Endometrial microvascular endothelial cells (primary cell): ENCODE results near the gene INAFM1. TPM values are rescaled to one million over a fixed set of nuclear protein-coding genes. Genes with fewer than 3 reads are reported as not detected.

Source experiments
- in situ Hi-C: cut with HindIII; loops from 2 replicates; pipeline ENCODE4 v1.10.0; 2017; ENCODE audit warnings: low sequenced_read_pairs, low pct_unique_long_range_greater_than_20kb; ENCODE audit errors: inconsistent ontology term
- total RNA-seq: library from RNA; depleted of rRNA; stranded (reverse); fragments of >200 nt; gene quantifications from one replicate; pipeline ENCODE4 v1.2.3, GENCODE V29; 2015; ENCODE audit errors: inconsistent ontology term

The INAFM1 gene
- not detected for total RNA-seq

- in situ Hi-C loops: no loop called here
Measured at GRCh38 chr19:47274071-47274890, at the start of gene INAFM1. TSS of gene INAFM1 (plus strand) at chr19:47274885. CDS start at chr19:47274920, 35 bp downstream.

GRCh38 chr19:47225746-47226425, 48.8 kb upstream of the INAFM1 start:
- in situ Hi-C loops: no loop called here

GRCh38 chr19:47226426-47227351, 48.0 kb upstream of the INAFM1 start:
- in situ Hi-C loops: no loop called here

DNA sequence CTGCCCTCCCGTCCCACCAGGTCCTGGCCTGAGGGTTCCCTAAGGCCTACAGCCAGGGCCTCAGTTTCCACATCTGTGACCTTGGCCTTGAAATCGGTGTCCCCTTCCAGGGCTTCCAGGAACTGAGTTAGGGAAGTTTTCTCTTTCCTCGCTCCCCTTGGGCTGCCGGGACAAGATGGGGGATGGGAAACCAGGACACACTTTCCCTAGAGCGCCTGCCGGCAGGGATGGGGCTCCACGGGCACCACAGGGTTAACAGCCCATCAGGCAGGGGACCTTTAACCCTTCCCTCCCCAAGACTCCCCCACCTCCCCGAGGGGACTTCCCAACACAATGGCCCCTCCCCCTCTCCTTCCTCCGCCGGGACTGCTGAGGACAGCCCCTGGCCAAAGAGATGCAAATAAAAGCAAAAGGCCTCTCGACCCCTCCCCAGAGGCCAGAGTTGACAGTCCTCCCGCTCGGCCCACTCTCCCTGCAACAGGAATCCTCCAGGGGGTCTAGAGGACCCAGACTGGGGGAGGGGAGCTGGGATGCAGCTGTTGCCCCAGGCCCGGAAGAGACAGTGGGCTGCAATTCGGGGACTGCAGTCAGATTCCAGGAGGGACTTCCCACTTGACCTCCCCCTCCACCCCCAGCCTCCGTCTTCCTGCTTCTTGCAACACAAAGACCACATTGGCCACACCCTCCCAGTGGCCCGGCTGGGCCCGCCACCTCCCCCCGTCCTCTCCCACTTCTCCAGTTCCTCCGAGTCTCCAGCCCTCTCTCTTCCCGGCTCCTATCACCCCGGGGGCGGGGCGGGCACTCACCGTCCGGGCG, 47.1 kb upstream of the INAFM1 start:
- in situ Hi-C loops: no loop called here

DNA sequence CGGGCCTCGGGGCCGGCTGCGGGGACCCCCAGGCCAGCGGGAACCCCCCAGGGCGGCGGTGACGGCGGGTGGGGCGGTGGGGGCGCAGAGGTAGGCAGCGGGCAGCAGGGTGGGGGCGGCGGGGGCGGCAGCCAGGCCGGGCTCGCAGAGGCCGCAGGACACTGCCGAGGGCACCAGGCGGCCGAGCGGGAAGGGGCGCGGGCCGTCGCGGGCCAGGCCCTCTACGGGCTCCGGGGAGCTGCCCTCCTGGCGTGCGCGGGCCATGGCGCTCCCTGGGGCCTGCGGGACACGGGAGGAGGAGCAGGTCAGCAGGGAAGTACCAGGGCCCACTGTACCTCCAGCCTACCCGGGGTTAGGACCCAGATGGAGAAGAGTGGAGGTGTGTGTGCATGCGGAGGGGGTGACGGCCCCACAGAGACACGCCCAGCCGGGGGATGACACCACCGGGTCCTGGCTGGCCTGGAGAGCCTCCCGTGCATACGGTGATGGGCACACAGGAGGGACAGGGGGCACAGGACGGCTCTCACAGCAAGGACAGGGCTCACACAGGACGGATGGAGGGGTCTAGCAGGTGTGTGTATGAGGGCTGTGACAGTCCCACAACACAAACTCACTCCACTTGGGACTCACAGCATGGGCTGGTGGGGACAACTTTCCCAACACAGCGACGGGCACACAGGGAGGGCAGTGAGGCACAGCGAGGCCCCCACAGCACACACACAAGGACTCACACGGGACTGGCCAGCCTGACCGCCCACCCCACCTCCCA, 46.3 kb upstream of the INAFM1 start:
- in situ Hi-C loops: no loop called here

DNA sequence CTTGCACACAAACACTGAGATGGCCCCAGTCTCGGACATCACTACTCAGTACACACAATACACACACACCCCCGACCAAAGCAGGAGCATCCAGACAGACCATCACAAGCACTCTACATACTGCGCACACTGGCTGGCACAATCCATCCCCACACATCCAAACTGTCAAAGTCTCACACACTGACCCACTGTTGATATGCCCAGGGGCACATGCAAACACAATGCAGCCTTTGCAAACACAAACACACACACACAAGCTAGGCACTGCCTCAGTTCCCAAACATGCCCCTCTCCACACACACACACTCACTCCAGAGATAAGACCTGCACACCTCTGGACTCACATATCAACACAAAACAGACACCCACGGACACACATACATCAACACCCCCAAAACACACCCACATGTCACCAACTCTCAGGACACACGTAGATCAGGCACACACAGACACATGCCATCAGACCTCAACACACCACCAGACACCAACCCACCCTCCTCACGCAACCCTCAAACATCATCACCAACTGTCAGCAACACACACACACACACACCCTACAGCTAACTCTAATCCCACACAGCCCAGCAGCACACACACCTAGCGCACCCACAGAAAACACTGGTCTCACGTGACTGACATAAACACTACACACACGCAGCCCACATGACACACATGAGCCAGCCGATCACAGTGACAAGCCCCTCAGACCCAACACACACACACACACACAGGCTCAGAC, 45.6 kb upstream of the INAFM1 start:
- in situ Hi-C loops: no loop called here

DNA sequence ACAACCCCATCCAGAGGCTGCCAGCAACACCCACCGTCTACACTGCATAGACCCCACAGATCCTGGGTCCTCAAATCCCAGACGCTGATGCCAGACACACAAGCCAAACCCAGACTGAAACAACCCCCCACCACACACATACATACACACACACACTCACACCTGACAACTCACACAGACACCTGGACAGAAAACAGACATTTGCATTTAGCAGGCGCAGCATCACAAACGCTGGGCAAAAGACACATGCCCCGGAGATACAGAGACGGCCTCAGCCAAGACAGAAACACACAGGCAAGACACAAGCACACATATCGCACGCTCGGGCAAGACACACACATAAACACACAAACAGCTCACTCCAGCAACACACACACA, 45.0 kb upstream of the INAFM1 start:
- in situ Hi-C loops: no loop called here

DNA sequence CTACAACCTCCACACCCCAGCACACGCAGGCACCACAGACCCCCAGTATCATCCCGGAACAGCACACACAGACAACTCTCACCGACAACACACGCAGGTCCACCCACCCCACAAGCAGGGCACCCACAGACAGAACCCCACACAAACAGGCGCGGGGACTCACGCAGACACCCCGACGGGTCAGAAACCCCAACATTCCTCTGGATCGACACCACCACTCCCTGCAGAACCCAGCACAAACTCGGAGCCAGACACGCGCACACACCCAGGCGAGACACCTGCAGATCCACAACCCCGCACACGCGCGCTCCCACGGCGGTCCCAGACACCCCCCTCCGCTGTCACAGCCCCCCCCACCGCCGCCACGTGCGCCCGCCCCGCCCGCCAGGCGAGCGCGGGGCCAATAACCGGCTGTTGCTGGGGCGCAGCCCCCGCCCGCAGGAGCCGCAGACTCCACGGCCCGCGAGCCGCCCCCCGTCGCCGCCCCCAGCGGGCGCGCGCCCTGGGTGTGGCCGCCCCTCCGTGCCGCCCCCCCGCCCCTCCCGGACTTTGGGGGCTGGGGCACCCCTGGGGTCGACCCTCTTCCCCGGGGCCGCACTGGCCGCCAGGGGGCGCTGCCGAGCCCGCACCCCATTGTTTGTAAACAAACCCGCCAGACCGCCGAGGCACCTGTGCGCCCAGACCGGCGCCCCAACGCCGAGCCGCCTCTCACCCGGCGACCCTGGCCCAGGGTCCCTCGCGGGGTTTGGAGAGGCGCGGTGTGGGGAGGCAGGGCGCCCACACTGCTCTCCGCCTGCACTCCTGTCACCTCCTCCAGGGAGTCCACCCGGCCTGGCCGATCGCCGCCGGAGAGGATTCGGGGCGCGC, 44.4 kb upstream of the INAFM1 start:
- in situ Hi-C loops: no loop called here

DNA sequence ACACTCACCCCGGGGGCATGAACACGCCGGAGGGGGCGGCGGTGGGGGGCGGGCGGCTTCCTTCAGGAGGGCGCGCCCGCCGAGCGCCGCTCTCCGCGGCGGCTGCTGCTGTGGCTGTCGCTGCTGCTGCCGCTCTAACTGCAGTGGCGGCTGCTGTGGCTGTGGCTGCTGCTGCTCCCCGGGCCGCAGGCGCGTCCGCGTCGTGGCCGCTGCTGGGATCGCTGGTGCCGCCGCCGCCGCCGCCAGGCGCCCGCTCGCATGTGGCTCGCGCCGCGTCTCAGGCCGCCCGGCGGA, 43.8 kb upstream of the INAFM1 start, which contains the start of gene BBC3:
BBC3 (minus strand) TSS at position 279 of the 294 bp plus-strand sequence. CDS start 2,768 bp downstream, outside the sequence.
- in situ Hi-C loops: no loop called here

- in situ Hi-C loops: no loop called here
Measured at GRCh38 chr19:47231215-47232054, 43.2 kb upstream of the INAFM1 start.

DNA sequence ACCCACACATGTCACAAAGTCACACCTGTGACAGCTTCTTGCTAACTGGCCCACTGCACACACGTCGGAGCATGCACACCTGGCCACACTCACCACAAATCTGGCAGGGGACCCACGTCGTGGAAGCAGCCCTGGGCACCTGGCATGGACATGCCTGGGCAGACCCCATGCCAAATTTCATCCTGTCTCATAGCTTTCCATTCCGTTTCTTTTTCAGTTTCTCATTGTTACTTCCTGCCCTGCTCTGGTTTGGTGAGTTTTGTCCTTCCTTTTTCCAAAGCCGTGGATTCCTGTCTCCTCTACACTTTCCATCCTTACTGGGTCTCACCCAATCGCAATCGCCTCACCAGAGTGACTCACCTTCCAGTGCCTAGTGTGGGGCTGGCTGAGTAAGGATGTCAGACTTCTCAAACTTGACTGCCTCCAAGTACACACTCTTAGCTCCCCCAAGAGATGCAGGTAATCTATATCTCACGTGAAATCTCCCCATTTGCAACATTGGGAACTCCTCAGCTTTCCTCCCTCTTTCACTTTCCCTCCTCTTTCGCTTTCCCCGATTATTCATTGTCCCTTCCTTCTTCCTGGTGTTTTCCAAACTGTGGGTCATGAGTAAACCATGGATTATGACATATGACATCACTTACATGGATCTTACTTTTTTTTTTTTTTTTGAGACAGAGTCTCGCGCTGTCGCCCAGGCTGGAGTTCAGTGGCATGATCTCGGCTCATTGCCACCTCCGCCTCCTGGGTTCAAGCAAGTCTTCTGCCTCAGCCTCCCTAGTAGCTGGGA, 42.1 kb upstream of the INAFM1 start:
- in situ Hi-C loops: no loop called here

GRCh38 chr19:47236072-47236675, 38.5 kb upstream of the INAFM1 start:
- in situ Hi-C loops: no loop called here

DNA sequence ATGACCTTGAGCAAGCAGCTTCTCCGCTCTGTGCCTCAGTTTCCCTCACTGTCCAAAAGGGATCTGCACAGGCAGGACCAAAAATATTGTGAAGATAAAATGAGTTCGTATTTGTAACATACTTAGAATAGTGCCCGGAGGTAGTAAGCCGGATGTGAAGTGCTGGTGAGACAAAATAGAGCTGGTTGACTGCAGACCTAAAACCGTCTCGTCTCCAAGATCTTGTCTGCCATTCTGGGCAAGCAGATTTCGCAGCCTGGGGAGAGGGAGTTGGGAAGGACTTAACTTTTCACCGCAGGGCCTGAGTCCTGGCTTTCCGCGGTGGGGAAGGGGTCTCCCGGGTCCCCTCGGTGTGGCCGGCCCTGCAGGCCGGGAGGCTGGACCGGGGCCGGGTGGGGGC, 35.5 kb upstream of the INAFM1 start:
- in situ Hi-C loops: no loop called here

DNA sequence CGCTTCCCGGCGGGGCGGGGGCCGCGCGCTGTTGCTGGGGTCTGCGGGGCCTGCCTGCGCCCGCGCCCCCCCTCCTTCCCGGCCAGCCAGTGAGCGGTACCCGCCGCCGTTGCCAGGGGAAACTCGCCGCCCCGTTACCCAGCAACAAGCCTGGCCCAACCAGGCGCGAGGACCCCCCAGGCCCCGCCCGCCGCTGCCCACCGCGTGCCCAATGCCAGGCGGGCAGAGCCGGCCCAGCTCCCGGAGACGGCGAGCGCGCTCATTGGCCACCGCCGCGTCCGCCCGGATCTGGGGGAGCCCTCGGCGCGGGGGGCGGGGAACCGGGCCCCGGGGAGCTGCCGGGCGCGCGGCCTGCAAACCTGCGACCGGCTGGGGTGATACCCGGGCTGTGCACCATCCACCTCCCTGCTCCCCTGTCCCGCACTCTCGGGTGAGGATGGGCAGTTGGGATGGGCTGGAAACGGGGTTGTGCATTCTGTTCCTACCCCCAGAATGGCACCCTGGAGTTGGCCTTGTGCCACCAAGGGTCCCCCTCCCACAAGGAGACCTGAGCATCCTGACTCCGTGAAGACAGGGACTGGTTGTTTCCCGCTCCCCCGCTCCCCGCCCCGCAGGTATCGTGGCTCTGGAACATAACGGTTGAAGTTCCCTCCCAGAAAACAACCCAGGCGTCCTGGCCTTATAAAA, 34.9 kb upstream of the INAFM1 start:
- in situ Hi-C loops: no loop called here
